ENCODE data around the gene TWSG1.

TWSG1 gene

DNA sequence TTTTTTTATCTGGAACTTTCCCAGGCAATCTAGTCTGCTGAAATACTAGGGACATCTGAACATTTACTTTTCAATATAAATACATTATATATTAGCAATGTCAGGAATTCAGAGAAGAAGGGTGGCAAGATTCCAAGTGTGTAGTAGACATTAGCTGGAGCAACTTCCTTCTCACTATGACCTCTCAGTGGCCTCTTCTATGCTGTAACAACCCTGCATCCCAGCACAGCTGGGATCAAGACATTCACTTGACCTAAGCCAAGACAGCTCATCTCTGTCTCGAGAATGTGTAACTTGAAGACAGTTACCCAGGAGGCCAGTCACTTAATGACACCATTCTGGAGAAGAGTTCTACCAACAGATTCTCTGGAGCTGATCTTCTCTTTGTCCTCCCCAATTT, 79.0 kb downstream of the TWSG1 start:
- Histone ChIP-seq H3K9me3 (ENCODE audit: control insufficient read depth, low read length) (no peaks in the 10 kb centered on the region), H3K4me3 (ENCODE audit: low read depth, low read length) (no peak overlapping the region), H3K4me2 (ENCODE audit: low read length) (no peak overlapping the region), H3K4me1 (peaks cover 11% of the 10 kb centered on the region), H3K36me3 (ENCODE audit: control insufficient read depth, insufficient read depth, low read length) (no peaks in the 10 kb centered on the region), H3K9ac (no peak overlapping the region), H2AFZ (no peak overlapping the region), H3K27ac (no peak overlapping the region), H3K79me2 (no peaks in the 10 kb centered on the region), H3K27me3 (ENCODE audit: control insufficient read depth, insufficient read depth, low read length) (no peaks in the 10 kb centered on the region)
- TF ChIP-seq, protein P1, sequence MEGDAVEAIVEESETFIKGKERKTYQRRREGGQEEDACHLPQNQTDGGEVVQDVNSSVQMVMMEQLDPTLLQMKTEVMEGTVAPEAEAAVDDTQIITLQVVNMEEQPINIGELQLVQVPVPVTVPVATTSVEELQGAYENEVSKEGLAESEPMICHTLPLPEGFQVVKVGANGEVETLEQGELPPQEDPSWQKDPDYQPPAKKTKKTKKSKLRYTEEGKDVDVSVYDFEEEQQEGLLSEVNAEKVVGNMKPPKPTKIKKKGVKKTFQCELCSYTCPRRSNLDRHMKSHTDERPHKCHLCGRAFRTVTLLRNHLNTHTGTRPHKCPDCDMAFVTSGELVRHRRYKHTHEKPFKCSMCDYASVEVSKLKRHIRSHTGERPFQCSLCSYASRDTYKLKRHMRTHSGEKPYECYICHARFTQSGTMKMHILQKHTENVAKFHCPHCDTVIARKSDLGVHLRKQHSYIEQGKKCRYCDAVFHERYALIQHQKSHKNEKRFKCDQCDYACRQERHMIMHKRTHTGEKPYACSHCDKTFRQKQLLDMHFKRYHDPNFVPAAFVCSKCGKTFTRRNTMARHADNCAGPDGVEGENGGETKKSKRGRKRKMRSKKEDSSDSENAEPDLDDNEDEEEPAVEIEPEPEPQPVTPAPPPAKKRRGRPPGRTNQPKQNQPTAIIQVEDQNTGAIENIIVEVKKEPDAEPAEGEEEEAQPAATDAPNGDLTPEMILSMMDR (IDR thresholded peaks at IDR 0.05), result no peak

- Histone ChIP-seq H3K4me3 (ENCODE audit: low read depth, low read length) (no peak overlapping the region), H3K9me3 (ENCODE audit: control insufficient read depth, low read length) (no peaks in the 10 kb centered on the region), H3K4me1 (peaks cover 13% of the 10 kb centered on the region), H3K36me3 (ENCODE audit: control insufficient read depth, insufficient read depth, low read length) (no peaks in the 10 kb centered on the region), H2AFZ (peak overlapping the region; percentile 65), H3K27me3 (ENCODE audit: control insufficient read depth, insufficient read depth, low read length) (no peaks in the 10 kb centered on the region), H3K4me2 (ENCODE audit: low read length) (peak overlapping the region; percentile 19), H3K79me2 (no peaks in the 10 kb centered on the region), H3K9ac (no peak overlapping the region), H3K27ac (peak overlapping the region; percentile 66)
- TF ChIP-seq, protein P1 (IDR thresholded peaks at IDR 0.05), result no peak
These were observed 82.0 kb downstream of the TWSG1 start for GRCh38 chr18:9416563-9417072.

GRCh38 chr18:9417073-9417851, 82.7 kb downstream of the TWSG1 start:
- peak overlapping the region; percentile 66 for H3K27ac ChIP-seq
- TF ChIP-seq, protein P1 (IDR thresholded peaks at IDR 0.05), result no peak
- H3K4me3 ChIP-seq (ENCODE audit: low read depth, low read length), result no peak overlapping the region

GRCh38 chr18:9418047-9418690, 83.6 kb downstream of the TWSG1 start:
- Histone ChIP-seq H3K9ac (no peak overlapping the region), H3K4me1 (peaks cover 13% of the 10 kb centered on the region), H3K9me3 (ENCODE audit: control insufficient read depth, low read length) (no peaks in the 10 kb centered on the region), H2AFZ (peak overlapping the region; percentile 79), H3K4me2 (ENCODE audit: low read length) (no peak overlapping the region), H3K36me3 (ENCODE audit: control insufficient read depth, insufficient read depth, low read length) (no peaks in the 10 kb centered on the region), H3K4me3 (ENCODE audit: low read depth, low read length) (no peak overlapping the region), H3K27me3 (ENCODE audit: control insufficient read depth, insufficient read depth, low read length) (no peaks in the 10 kb centered on the region), H3K79me2 (no peaks in the 10 kb centered on the region), H3K27ac (peak overlapping the region; percentile 66)
- TF ChIP-seq, protein P1 (IDR thresholded peaks at IDR 0.05), result no peak

More at GRCh38 chr18:9417073-9417851, 82.7 kb downstream of the TWSG1 start:
- H3K9me3 ChIP-seq (ENCODE audit: control insufficient read depth, low read length), result no peaks in the 10 kb centered on the region
- peaks cover 13% of the 10 kb centered on the region for H3K4me1 ChIP-seq
- H2AFZ ChIP-seq, result peak overlapping the region; percentile 79
- peak overlapping the region; percentile 19 for H3K4me2 ChIP-seq (ENCODE audit: low read length)
- no peaks in the 10 kb centered on the region for H3K36me3 ChIP-seq (ENCODE audit: control insufficient read depth, insufficient read depth, low read length)
- H3K27me3 ChIP-seq (ENCODE audit: control insufficient read depth, insufficient read depth, low read length), result no peaks in the 10 kb centered on the region
- no peaks in the 10 kb centered on the region for H3K79me2 ChIP-seq
- H3K9ac ChIP-seq, result no peak overlapping the region
